ENCODE data around the gene PLEKHN1. TPM values are rescaled to one million over a fixed set of nuclear protein-coding genes. Genes with fewer than 3 reads are reported as not detected.

Gene PLEKHN1
- total and polyA plus RNA-seq, 5 experiments from 2014 or later: 0.19 to 0.93 (median 0.60) TPM; not detected in 2

- H3K4me3 Mint-ChIP-seq: peak overlapping the region in 4 of 10 donors; percentile 23 to 70 (median 36)
- peak overlapping the region in 1 of 10 donors; percentile 22 for H3K27ac Mint-ChIP-seq
- POLR2A ChIA-PET: no interaction called here
- no peaks in the 10 kb centered on the region for H3K36me3 Mint-ChIP-seq
- ATAC-seq: no peak
- DNase-seq: no peak
- peaks cover 6 to 7% (median 7%) of the 10 kb centered on the region in 4 donors for H3K4me1 Mint-ChIP-seq
- H3K27me3 Mint-ChIP-seq: peaks cover 5 to 34% (median 16%) of the 10 kb centered on the region in 5 donors
- H3K9me3 Mint-ChIP-seq: no peaks in the 10 kb centered on the region
Measured at GRCh38 chr1:978069-978834, 12.0 kb downstream of the PLEKHN1 start.

GRCh38 chr1:978835-979743, 12.8 kb downstream of the PLEKHN1 start:
- no peak for DNase-seq
- Mint-ChIP-seq H3K4me3 (no peak overlapping the region), H3K9me3 (no peaks in the 10 kb centered on the region), H3K36me3 (no peaks in the 10 kb centered on the region), H3K4me1 (peaks cover 6 to 7% (median 7%) of the 10 kb centered on the region in 4 donors), H3K27me3 (peaks cover 5 to 37% (median 18%) of the 10 kb centered on the region in 5 donors), H3K27ac (no peak overlapping the region)
- ATAC-seq: no peak
- POLR2A ChIA-PET: no interaction called here

DNA sequence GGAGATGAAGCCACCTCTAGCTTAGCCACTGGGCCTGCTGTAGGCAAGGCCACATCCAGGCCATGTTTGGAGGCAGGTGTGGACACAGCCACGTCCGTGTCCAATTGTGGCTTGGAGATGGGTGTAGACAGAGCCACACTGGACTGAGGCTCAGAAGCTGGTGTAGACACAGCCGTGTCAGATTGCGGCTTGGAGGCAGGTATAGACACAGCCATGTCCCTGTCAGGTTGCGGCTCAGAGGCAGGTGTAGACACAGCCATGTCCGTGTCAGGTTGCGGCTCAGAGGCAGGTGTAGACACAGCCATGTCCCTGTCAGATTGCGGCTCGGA, 13.4 kb downstream of the PLEKHN1 start:
- no peak overlapping the region for H3K4me3 Mint-ChIP-seq
- peaks cover 6 to 7% (median 7%) of the 10 kb centered on the region in 4 donors for H3K4me1 Mint-ChIP-seq
- peaks cover 5 to 35% (median 18%) of the 10 kb centered on the region in 5 donors for H3K27me3 Mint-ChIP-seq
- no peak overlapping the region for H3K27ac Mint-ChIP-seq
- ATAC-seq: no peak
- no peaks in the 10 kb centered on the region for H3K9me3 Mint-ChIP-seq
- H3K36me3 Mint-ChIP-seq: no peaks in the 10 kb centered on the region
- DNase-seq: no peak
- POLR2A ChIA-PET: no interaction called here

GRCh38 chr1:980137-980571, 13.9 kb downstream of the PLEKHN1 start:
- Mint-ChIP-seq H3K4me3 (no peak overlapping the region), H3K9me3 (no peaks in the 10 kb centered on the region), H3K27me3 (peaks cover 3 to 36% (median 13%) of the 10 kb centered on the region in 5 donors), H3K27ac (no peak overlapping the region), H3K4me1 (peaks cover 4 to 7% (median 7%) of the 10 kb centered on the region in 4 donors), H3K36me3 (no peaks in the 10 kb centered on the region)
- no peak for DNase-seq
- ATAC-seq: no peak
- POLR2A ChIA-PET: no interaction called here

GRCh38 chr1:980602-981395, 14.5 kb downstream of the PLEKHN1 start:
- Mint-ChIP-seq H3K27ac (no peak overlapping the region), H3K9me3 (no peaks in the 10 kb centered on the region), H3K36me3 (no peaks in the 10 kb centered on the region), H3K4me1 (peaks cover 3 to 6% (median 4%) of the 10 kb centered on the region in 4 donors), H3K27me3 (peaks cover 6 to 36% (median 11%) of the 10 kb centered on the region in 5 donors), H3K4me3 (no peak overlapping the region)
- DNase-seq (no peak), ATAC-seq (no peak)
- POLR2A ChIA-PET: interaction anchor here (1.6 kb wide), 1 partner anchor 83 kb away, joined by 4 read pairs; no protein-coding TSS in a partner anchor

DNA sequence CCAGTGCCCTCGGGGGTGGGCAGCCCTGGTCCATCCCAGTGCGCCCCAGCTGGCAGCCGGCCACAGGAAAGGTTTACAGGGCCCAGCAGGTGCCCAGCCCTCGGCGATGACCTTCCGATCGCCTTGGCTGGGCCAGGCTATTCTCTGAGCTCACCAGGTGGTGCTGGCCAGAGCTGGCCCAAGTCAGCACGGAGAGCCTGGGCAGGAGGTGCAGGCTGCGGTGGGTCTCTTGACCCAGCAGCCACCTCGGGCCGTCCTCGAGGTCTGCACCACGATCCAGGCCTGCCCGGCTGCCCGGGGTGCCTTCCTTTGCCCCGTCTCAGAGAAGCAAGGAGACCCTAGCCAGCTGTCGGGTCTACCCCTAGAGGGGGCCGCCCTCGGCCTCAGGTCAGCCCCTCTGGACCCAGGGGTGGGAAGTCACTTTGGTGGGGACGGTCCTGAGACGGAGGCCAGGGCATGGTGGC, 15.2 kb downstream of the PLEKHN1 start:
- H3K27me3 Mint-ChIP-seq: peaks cover 8 to 38% (median 11%) of the 10 kb centered on the region in 5 donors
- DNase-seq (no peak), ATAC-seq (no peak)
- H3K36me3 Mint-ChIP-seq: no peaks in the 10 kb centered on the region
- H3K27ac Mint-ChIP-seq: no peak overlapping the region
- H3K4me1 Mint-ChIP-seq: peaks cover 0 to 3% (median 2%) of the 10 kb centered on the region in 4 donors
- H3K9me3 Mint-ChIP-seq: no peaks in the 10 kb centered on the region
- H3K4me3 Mint-ChIP-seq: no peak overlapping the region
- POLR2A ChIA-PET: interaction anchor here (1.0 to 1.6 kb wide), 3 partner anchors 11 to 82 kb away, joined by 3 to 4 read pairs (median 3); no protein-coding TSS in a partner anchor

DNA sequence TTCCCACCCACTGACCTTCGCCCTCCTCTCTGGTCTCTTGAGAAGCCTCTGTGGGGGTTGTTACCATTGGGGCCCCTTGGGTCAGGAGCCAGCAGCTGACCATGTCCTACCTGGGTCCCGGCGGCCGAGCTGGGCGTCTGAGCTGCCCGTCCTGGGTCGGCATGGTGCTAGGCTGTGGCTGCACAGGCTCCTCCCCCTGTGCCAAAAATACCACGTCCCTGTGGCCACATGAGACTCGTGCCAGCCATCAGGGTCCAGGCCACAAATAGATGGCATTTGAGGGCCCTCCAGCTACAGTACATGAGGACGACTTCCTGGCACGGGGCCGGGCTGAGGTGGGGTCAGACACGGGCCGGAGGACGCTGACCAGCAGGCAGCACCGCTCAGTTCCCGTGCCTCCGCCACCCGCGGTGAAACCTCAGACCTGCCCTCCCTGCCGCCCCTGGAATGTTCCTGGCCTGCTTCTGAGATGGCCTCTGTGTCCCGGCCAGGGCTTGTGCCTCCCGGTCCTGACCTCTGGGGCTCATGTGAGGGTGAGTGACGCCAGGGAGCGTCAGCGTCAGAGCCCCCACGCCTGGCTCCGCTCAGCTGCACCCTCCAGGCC, 15.8 kb downstream of the PLEKHN1 start, which contains the start of gene PERM1:
PERM1 (minus strand) TSS at position 139 of the 604 bp plus-strand sequence. CDS start 1,064 bp downstream, outside the sequence.
- Mint-ChIP-seq H3K27me3 (peaks cover 8 to 38% (median 11%) of the 10 kb centered on the region in 5 donors), H3K9me3 (no peaks in the 10 kb centered on the region), H3K4me3 (no peak within 1 kb of the TSS), H3K4me1 (peaks cover 0 to 3% (median 2%) of the 10 kb centered on the region in 4 donors), H3K36me3 (no peaks in the 10 kb centered on the region), H3K27ac (peak within 1 kb of the TSS in 1 of 10 donors; percentile 65)
- DNase-seq: no peak
- no peak for ATAC-seq
- POLR2A ChIA-PET: interaction anchor here (1.0 to 1.6 kb wide), 3 partner anchors 10 to 82 kb away, joined by 3 to 4 read pairs (median 3); no protein-coding TSS in a partner anchor

GRCh38 chr1:982765-983436, 16.6 kb downstream of the PLEKHN1 start:
- Mint-ChIP-seq H3K27me3 (peaks cover 8 to 39% (median 11%) of the 10 kb centered on the region in 5 donors), H3K9me3 (no peaks in the 10 kb centered on the region), H3K27ac (no peak overlapping the region), H3K4me1 (peaks cover 0 to 3% (median 2%) of the 10 kb centered on the region in 4 donors), H3K36me3 (no peaks in the 10 kb centered on the region), H3K4me3 (peak overlapping the region in 1 of 10 donors; percentile 38)
- DNase-seq (no peak), ATAC-seq (no peak)
- POLR2A ChIA-PET: no interaction called here

GRCh38 chr1:983798-984475, 17.7 kb downstream of the PLEKHN1 start:
- no peaks in the 10 kb centered on the region for H3K36me3 Mint-ChIP-seq
- peaks cover 0 to 4% (median 0%) of the 10 kb centered on the region in 4 donors for H3K4me1 Mint-ChIP-seq
- ATAC-seq (peak; percentile 81 to 89), DNase-seq (peak in 8 of 10 donors; percentile 55 to 79 (median 61))
- no peaks in the 10 kb centered on the region for H3K9me3 Mint-ChIP-seq
- H3K27ac Mint-ChIP-seq: no peak overlapping the region
- no peak overlapping the region for H3K4me3 Mint-ChIP-seq
- H3K27me3 Mint-ChIP-seq: peaks cover 8 to 43% (median 17%) of the 10 kb centered on the region in 5 donors
- POLR2A ChIA-PET: interaction anchor here (0.9 to 1.1 kb wide), 2 partner anchors 17 to 85 kb away, joined by 3 to 4 read pairs; no protein-coding TSS in a partner anchor

- H3K4me1 Mint-ChIP-seq: peaks cover 0 to 4% (median 0%) of the 10 kb centered on the region in 4 donors
- H3K27ac Mint-ChIP-seq: no peak overlapping the region
- DNase-seq (no peak), ATAC-seq (no peak)
- H3K36me3 Mint-ChIP-seq: no peaks in the 10 kb centered on the region
- H3K27me3 Mint-ChIP-seq: peaks cover 8 to 48% (median 19%) of the 10 kb centered on the region in 5 donors
- POLR2A ChIA-PET: interaction anchor here (0.9 to 1.1 kb wide), 2 partner anchors 17 to 84 kb away, joined by 3 to 4 read pairs; no protein-coding TSS in a partner anchor
- H3K4me3 Mint-ChIP-seq: no peak overlapping the region
- no peaks in the 10 kb centered on the region for H3K9me3 Mint-ChIP-seq
Measured at GRCh38 chr1:984476-984814, 18.2 kb downstream of the PLEKHN1 start.

DNA sequence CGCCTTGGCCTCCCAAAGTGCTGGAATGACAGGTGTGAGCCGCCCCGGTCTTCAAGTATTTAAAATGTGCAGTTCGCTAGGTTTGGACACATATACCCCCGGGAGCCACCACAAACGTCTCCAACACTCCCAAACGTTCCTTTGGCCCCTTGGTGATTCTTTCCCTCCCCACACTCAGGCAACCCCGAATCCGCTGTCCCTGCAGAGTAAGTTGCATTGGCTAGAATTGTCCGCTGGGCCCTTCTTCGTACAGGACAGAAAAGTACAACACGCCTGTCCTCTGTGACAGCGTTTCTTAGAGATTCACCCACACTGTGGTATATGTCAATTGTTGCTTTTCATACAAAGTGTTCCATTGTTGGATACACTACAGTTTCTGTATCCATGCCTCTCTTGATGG, 18.8 kb downstream of the PLEKHN1 start:
- POLR2A ChIA-PET: no interaction called here
- Mint-ChIP-seq H3K4me3 (no peak overlapping the region), H3K27ac (no peak overlapping the region)

More for the DNA sequence above, 18.8 kb downstream of the PLEKHN1 start:
- peaks cover 8 to 48% (median 22%) of the 10 kb centered on the region in 5 donors for H3K27me3 Mint-ChIP-seq
- H3K36me3 Mint-ChIP-seq: no peaks in the 10 kb centered on the region
- H3K4me1 Mint-ChIP-seq: peaks cover 0 to 4% (median 0%) of the 10 kb centered on the region in 4 donors
- no peak for DNase-seq
- no peaks in the 10 kb centered on the region for H3K9me3 Mint-ChIP-seq
- ATAC-seq: no peak

Data from naive thymus-derived CD8-positive, alpha-beta T cell (primary cell).